ENCODE results near the gene B4GALNT1.
"Not testable (repeated sequence)": the region's sequence is repeated elsewhere in the genome, so short reads cannot be mapped to it uniquely, and the experiment has no call there.

The B4GALNT1 gene

GRCh38 chr12:57609101-57609780 lies 23.8 kb downstream of the B4GALNT1 start:
- DNase-seq (ENCODE audit: low read depth): no peak

- DNase-seq (ENCODE audit: low read depth): no peak
These were observed 24.9 kb downstream of the B4GALNT1 start for GRCh38 chr12:57607958-57608663.

- DNase-seq (ENCODE audit: low read depth): no peak
These were observed 26.2 kb downstream of the B4GALNT1 start for GRCh38 chr12:57606821-57607220.

- no peak for DNase-seq (ENCODE audit: low read depth)
These were observed 26.6 kb downstream of the B4GALNT1 start for GRCh38 chr12:57606399-57606798.

GRCh38 chr12:57605811-57606311 lies 27.1 kb downstream of the B4GALNT1 start:
- DNase-seq (ENCODE audit: low read depth): no peak

- DNase-seq (ENCODE audit: low read depth): no peak
These were observed 27.8 kb downstream of the B4GALNT1 start for GRCh38 chr12:57604992-57605810.

GRCh38 chr12:57604454-57604991 lies 28.5 kb downstream of the B4GALNT1 start, which contains the start of gene DTX3:
TSS of gene DTX3 (plus strand) at chr12:57604824. CDS start at chr12:57606518, 1,694 bp downstream.
- DNase-seq (ENCODE audit: low read depth): no peak

DNA sequence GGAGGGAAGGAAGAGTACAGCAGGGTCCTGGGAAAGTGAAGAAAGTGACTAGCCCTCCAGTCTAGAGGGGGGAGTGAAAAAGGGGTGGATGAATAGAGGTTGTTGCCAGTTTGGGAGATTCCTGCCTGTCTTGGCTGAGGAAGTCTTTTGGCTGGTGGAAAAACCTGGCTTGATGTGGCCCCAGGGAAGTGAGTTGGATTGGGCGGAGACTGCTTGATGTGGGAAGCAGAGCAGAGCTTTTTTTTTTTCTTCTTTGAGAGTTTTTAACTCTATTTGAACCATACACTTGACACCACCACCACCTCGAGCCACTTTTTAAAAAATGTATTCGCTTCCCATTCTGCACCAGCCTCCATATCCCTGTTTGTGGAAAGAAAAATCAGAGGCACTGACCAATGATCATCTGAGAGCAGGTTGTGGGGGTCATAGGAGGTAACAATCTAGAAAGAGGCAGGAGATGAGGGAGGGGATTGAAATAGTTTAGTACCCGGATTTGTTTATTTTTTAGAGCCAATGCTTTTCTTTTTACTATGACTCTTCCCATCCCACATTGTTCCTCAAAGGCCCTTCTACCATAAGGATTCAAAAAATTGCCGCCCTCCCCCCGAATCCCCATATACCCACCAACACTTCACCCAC lies 29.1 kb downstream of the B4GALNT1 start:
- DNase-seq (ENCODE audit: low read depth): peak; percentile 40

DNA sequence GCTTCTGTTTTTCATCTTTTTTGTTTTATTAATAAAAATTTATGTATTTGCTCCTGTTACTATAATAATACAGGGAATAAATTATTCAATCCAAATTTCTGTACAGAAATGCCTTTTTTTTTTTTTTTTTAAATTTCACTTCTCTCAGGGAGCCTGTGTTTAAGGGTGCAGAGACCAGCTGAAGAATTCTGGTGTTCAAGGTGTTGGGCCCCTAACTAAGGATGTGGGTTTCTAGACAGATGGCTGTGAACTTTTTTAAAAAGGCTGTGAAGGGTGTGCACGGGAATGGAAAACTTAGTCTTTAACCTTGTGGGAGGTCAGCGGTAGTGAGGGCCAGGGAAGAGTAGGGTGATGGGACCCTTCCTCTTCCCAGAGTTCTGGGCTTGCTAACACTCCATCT lies 29.7 kb downstream of the B4GALNT1 start:
- no peak for DNase-seq (ENCODE audit: low read depth)

- no peak for DNase-seq (ENCODE audit: low read depth)
These were observed 30.5 kb downstream of the B4GALNT1 start for GRCh38 chr12:57602544-57602943.

- DNase-seq (ENCODE audit: low read depth): no peak
These were observed 32.6 kb downstream of the B4GALNT1 start for GRCh38 chr12:57600395-57600794.

DNA sequence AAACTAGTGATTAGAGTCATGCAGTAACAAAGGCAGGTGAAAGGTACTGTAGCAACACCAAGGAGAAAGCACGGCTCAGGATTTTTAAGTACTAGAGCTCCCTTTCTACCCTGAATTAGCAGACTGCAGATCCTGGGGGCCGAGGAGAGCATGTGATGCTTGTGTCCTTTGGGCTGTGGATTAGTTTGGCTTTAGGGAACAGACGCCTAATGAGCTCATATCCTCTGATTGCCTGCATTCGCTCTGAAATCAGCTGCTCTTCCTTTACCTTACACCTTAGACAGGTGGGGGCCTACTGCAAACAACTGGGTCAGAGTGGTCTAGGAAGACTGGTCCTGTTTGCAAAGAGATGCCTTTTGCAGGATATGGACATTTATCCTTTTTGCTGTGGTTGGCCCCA lies 39.8 kb downstream of the B4GALNT1 start:
- no peak for DNase-seq (ENCODE audit: low read depth)

DNA sequence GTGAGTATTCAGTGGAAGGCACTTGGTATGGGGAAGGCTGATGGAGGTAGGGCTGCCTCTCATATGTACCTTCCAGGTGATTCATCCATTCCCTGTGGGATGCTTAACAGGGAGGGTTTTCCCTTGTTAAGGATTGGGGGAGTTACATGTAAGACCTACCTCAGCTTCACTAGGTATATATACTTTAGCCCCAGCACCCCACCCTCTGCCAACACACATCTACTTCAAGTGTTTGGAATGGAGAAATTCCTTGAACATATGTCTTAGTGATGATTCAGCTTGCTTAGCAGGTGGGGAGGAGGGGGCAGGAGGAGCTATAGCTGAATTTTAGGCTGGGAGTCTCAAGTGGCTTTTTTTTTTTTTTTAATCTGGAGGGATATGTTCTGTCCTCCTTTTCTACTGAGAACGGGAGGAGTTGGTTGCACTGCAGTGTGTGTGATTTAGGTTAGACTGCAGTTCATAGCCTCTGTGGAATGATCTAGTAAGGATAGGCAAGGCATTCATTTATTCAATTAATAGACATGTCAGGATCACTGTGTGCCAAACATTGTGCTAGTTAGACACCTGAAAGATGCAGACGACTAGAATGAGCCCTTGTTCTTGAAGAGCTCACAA lies 40.3 kb downstream of the B4GALNT1 start:
- DNase-seq (ENCODE audit: low read depth): no peak

DNA sequence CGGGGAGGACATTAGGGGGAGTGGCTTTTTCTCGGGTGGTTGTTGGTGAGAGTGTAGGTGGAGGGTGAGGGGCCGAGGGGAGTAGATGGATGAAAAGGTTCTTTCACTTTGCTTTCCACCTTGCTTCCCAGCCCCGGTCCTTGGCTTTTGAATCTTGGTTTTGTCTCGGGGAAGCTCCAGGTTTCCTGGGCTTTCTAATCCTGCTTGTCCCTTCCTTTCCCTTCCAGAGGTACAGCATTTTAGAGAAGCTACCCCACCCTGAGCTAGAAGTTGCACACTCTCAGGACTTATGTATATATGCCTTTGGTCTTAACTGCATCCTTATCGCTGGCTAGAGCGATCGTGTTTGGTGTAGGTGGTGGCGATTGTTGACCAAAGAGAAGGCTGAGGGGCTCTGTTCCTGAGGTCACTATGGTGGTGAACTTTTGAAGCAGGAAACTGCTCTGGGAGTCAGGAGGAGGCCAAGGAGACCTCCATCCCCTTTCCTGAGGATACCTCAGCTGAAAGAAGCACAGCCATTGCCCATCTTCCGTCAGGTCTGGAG lies 41.1 kb downstream of the B4GALNT1 start:
- DNase-seq (ENCODE audit: low read depth): no peak

- DNase-seq (ENCODE audit: low read depth): no peak
These were observed 41.9 kb downstream of the B4GALNT1 start, which contains the start of gene PIP4K2C for GRCh38 chr12:57590864-57591781. TSS of gene PIP4K2C (plus strand) at chr12:57591192. CDS start at chr12:57591290, 98 bp downstream.

DNA sequence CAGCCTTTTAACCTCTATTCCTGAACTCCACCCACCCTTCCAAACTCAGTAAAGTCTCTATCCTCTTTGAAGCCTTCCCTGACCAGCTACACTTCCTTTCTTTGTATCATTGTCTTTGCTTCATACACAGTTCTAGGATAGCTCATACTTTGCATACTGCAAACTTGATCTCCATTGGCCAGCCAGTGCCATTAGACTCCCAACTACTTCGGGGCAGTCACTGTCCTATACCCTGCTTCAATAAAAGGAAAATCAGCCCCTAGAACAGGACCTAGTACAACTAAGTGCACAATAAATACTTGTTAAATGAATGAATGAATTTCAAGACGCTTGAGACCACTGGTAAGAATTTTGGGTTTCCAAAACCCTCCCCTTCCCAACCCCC lies 42.5 kb downstream of the B4GALNT1 start:
- no peak for DNase-seq (ENCODE audit: low read depth)

- DNase-seq (ENCODE audit: low read depth): not testable (repeated sequence)
These were observed 43.9 kb downstream of the B4GALNT1 start for GRCh38 chr12:57588951-57589610.

GRCh38 chr12:57586832-57587429 lies 46.1 kb downstream of the B4GALNT1 start:
- DNase-seq (ENCODE audit: low read depth): no peak

- no peak for DNase-seq (ENCODE audit: low read depth)
These were observed 46.9 kb downstream of the B4GALNT1 start for GRCh38 chr12:57586128-57586527.

Measured in GM04504 (cell line).